Neural cell (in vitro differentiated cells): ENCODE data around the gene RAD51B. TPM values are rescaled to one million over a fixed set of nuclear protein-coding genes. Genes with fewer than 3 reads are reported as not detected.

Source experiments
- H2AFZ ChIP-seq: fragments of 200-600, 300-800 bp; sonication (generic), shearing (Covaris generic); 2 replicates; pipeline ENCODE4 v1.6.0; 2014; ENCODE audit warnings: low read depth, mild to moderate bottlenecking, antibody characterized with exemption, low read length, moderate library complexity
- H3F3A ChIP-seq: fragments of 200-600 bp; shearing (Covaris generic); 2 replicates; pipeline ENCODE4 v1.6.1; 2016; ENCODE audit warnings: mild to moderate bottlenecking, moderate library complexity, mixed read lengths, antibody characterized with exemption, low read length; ENCODE audit not compliant: insufficient read depth, poor library complexity, severe bottlenecking
- H3K27ac ChIP-seq: fragments of 200-600, 300-800 bp; sonication (generic), shearing (Covaris generic); 2 replicates; pipeline ENCODE4 v1.5.1; 2014; ENCODE audit warnings: mild to moderate bottlenecking, low read length, moderate library complexity
- H3K27me3 ChIP-seq: fragments of 300-800, 200-600 bp; sonication (generic), shearing (Covaris generic); 2 replicates; pipeline ENCODE4 v1.6.0; 2014; ENCODE audit warnings: mild to moderate bottlenecking, low read depth, low read length, moderate library complexity; ENCODE audit not compliant: insufficient read depth
- H3K36me3 ChIP-seq: fragments of 300-800, 200-600 bp; sonication (generic), shearing (Covaris generic); 2 replicates; pipeline ENCODE4 v1.5.1; 2014; ENCODE audit warnings: mild to moderate bottlenecking, antibody characterized with exemption, low read length, moderate library complexity; ENCODE audit not compliant: insufficient read depth
- H3K4me2 ChIP-seq: fragments of 300-800, 200-600 bp; sonication (generic), shearing (Covaris generic); 2 replicates; pipeline ENCODE4 v1.6.0; 2014; ENCODE audit warnings: mild to moderate bottlenecking, low read length
- H3K4me3 ChIP-seq: fragments of 300-800, 200-600 bp; sonication (generic), shearing (Covaris generic); 2 replicates; pipeline ENCODE4 v1.5.1; 2014; ENCODE audit warnings: mild to moderate bottlenecking, low read length, moderate library complexity
- H3K79me2 ChIP-seq: fragments of 200-600 bp; shearing (Covaris generic); replicated peaks from 2 replicates; pipeline ENCODE4 v1.6.0; 2014; ENCODE audit warnings: mild to moderate bottlenecking, low read length, moderate library complexity; ENCODE audit not compliant: insufficient read depth
- H3K9ac ChIP-seq: fragments of 300-800, 200-600 bp; sonication (generic), shearing (Covaris generic); 2 replicates; pipeline ENCODE4 v1.6.1; 2016; ENCODE audit warnings: mild to moderate bottlenecking, low read length, mixed read lengths
- H3K9me2 ChIP-seq: fragments of 200-600 bp; shearing (Covaris generic); 2 replicates; pipeline ENCODE4 v1.6.1; 2016; ENCODE audit warnings: mild to moderate bottlenecking, low read length, mixed read lengths; ENCODE audit not compliant: insufficient read depth
- H3K9me3 ChIP-seq: fragments of 200-600, 300-800 bp; sonication (generic), shearing (Covaris generic); 2 replicates; pipeline ENCODE4 v1.6.1; 2016; ENCODE audit warnings: mild to moderate bottlenecking, mixed run types, low read length, moderate library complexity, mixed read lengths
- H4K20me1 ChIP-seq: fragments of 200-600 bp; shearing (Covaris generic); 2 replicates; pipeline ENCODE4 v1.6.1; 2016; ENCODE audit warnings: mild to moderate bottlenecking, mixed run types; ENCODE audit not compliant: insufficient read depth
- EP300 ChIP-seq: fragments of 450-650 bp; conservative IDR thresholded peaks from 2 replicates; pipeline ENCODE4 v1.6.1; 2014; ENCODE audit warnings: antibody characterized with exemption, mild to moderate bottlenecking, moderate library complexity; ENCODE audit not compliant: poor library complexity, severe bottlenecking
- EZH2 ChIP-seq: fragments of 200-600, 300-800 bp; shearing (Covaris generic), sonication (generic); IDR thresholded peaks from 2 replicates; pipeline ENCODE4 v1.6.1; 2014; ENCODE audit warnings: antibody characterized with exemption, low read length, borderline replicate concordance, mild to moderate bottlenecking; ENCODE audit not compliant: insufficient read depth, poor library complexity, severe bottlenecking
- MXI1 ChIP-seq: fragments of 450-650 bp; conservative IDR thresholded peaks from 2 replicates; pipeline ENCODE4 v1.6.1; 2014; ENCODE audit warnings: antibody characterized with exemption, mild to moderate bottlenecking; ENCODE audit not compliant: poor library complexity, severe bottlenecking
- POLR2AphosphoS5 ChIP-seq: IDR thresholded peaks from 2 replicates; pipeline ENCODE4 v1.6.1; 2012
- RAD21 ChIP-seq: fragments of 450-650 bp; conservative IDR thresholded peaks from 2 replicates; pipeline ENCODE4 v1.6.1; 2014; ENCODE audit warnings: antibody characterized with exemption, mild to moderate bottlenecking, moderate library complexity
- REST ChIP-seq: IDR thresholded peaks from 2 replicates; pipeline ENCODE4 v1.6.1; 2012; ENCODE audit warnings: borderline replicate concordance
- SMC3 ChIP-seq: fragments of 450-650 bp; conservative IDR thresholded peaks from 2 replicates; pipeline ENCODE4 v1.6.1; 2014; ENCODE audit warnings: antibody characterized with exemption, mild to moderate bottlenecking, moderate library complexity; ENCODE audit not compliant: poor library complexity
- TAF1 ChIP-seq: IDR thresholded peaks from 2 replicates; pipeline ENCODE4 v1.6.1; 2012; ENCODE audit warnings: low read depth
- polyA plus RNA-seq: library from polyadenylated mRNA; depleted of rRNA; stranded (reverse); fragments of >200 nt; gene quantifications from 2 replicates; pipeline ENCODE4 v1.2.3, GENCODE V29; 2014
- TF ChIP-seq, protein P1 (sequence below): fragments of 450-650 bp; IDR thresholded peaks from 2 replicates; pipeline ENCODE4 v1.5.1; 2014; ENCODE audit warnings: antibody characterized with exemption, mild to moderate bottlenecking, moderate library complexity; ENCODE audit not compliant: poor library complexity, severe bottlenecking

RAD51B gene
- polyA plus RNA-seq, 1 donor from 2014 or later, result 3.1 TPM

GRCh38 chr14:68534276-68534675, 714.7 kb downstream of the RAD51B start:
- Histone ChIP-seq H3K27me3 (no peaks in the 10 kb centered on the region), H2AFZ (no peak overlapping the region), H4K20me1 (no peaks in the 10 kb centered on the region), H3K27ac (no peak overlapping the region), H3K9me2 (no peaks in the 10 kb centered on the region), H3K9me3 (no peaks in the 10 kb centered on the region), H3K36me3 (no peaks in the 10 kb centered on the region), H3K4me3 (no peak overlapping the region), H3K4me2 (no peak overlapping the region), H3F3A (no peaks in the 10 kb centered on the region), H3K79me2 (no peaks in the 10 kb centered on the region), H3K9ac (no peak overlapping the region)
- TF ChIP-seq EZH2 (no peak), POLR2AphosphoS5 (no peak), MXI1 (no peak), RAD21 (no peak), SMC3 (no peak), TAF1 (no peak), REST (no peak), EP300 (no peak)
- TF ChIP-seq, protein P1, sequence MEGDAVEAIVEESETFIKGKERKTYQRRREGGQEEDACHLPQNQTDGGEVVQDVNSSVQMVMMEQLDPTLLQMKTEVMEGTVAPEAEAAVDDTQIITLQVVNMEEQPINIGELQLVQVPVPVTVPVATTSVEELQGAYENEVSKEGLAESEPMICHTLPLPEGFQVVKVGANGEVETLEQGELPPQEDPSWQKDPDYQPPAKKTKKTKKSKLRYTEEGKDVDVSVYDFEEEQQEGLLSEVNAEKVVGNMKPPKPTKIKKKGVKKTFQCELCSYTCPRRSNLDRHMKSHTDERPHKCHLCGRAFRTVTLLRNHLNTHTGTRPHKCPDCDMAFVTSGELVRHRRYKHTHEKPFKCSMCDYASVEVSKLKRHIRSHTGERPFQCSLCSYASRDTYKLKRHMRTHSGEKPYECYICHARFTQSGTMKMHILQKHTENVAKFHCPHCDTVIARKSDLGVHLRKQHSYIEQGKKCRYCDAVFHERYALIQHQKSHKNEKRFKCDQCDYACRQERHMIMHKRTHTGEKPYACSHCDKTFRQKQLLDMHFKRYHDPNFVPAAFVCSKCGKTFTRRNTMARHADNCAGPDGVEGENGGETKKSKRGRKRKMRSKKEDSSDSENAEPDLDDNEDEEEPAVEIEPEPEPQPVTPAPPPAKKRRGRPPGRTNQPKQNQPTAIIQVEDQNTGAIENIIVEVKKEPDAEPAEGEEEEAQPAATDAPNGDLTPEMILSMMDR, result no peak

DNA sequence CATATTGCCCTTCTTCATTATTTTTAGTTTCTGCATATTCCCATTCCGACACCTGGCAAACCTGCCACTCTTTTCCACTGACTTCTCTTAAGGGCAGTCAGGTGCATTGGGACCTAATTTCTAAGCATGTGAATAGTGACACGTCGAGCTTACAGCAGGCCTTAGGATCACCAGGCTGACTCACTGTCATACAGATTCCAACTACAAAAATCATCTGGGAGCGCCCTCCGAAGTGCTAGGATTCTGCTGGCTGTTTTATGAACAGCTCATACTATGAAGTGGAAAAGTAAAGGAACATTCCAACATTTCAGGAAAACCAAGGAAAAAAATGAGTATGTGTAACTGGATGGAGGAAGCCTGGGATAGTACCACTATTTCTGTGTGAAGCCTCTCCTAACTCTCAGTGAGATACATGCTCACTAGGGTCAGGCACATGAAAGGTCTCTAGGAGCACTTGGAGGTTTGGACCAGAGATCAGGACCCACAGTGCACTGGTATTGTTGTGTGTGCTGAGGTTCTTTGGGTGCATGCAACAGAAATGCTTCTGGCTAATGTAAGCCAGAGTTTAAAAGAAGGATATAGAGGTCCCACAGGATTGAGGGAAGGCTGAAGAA, 715.9 kb downstream of the RAD51B start:
- H4K20me1 ChIP-seq, result no peaks in the 10 kb centered on the region
- no peaks in the 10 kb centered on the region for H3F3A ChIP-seq
- no peaks in the 10 kb centered on the region for H3K36me3 ChIP-seq
- H3K9ac ChIP-seq, result no peak overlapping the region
- H3K4me3 ChIP-seq, result no peak overlapping the region
- TF ChIP-seq RAD21, result no peak
- no peaks in the 10 kb centered on the region for H3K9me2 ChIP-seq
- H3K27ac ChIP-seq, result no peak overlapping the region
- no peaks in the 10 kb centered on the region for H3K79me2 ChIP-seq
- H2AFZ ChIP-seq, result no peak overlapping the region
- H3K9me3 ChIP-seq, result no peaks in the 10 kb centered on the region
- no peak overlapping the region for H3K4me2 ChIP-seq
- H3K27me3 ChIP-seq, result no peaks in the 10 kb centered on the region

GRCh38 chr14:68536018-68536410, 716.4 kb downstream of the RAD51B start:
- no peak overlapping the region for H3K4me2 ChIP-seq
- TF ChIP-seq REST (no peak), EP300 (no peak), POLR2AphosphoS5 (no peak), MXI1 (no peak), RAD21 (no peak), EZH2 (no peak), SMC3 (no peak), TAF1 (no peak)
- TF ChIP-seq, protein P1, result no peak
- H3K4me3 ChIP-seq, result no peak overlapping the region
- H3K36me3 ChIP-seq, result no peaks in the 10 kb centered on the region
- H3K9me2 ChIP-seq, result no peaks in the 10 kb centered on the region
- no peaks in the 10 kb centered on the region for H3K9me3 ChIP-seq
- no peaks in the 10 kb centered on the region for H4K20me1 ChIP-seq
- H3K27me3 ChIP-seq, result no peaks in the 10 kb centered on the region
- H3K27ac ChIP-seq, result no peak overlapping the region
- H3F3A ChIP-seq, result no peaks in the 10 kb centered on the region
- H2AFZ ChIP-seq, result no peak overlapping the region
- no peaks in the 10 kb centered on the region for H3K79me2 ChIP-seq
- H3K9ac ChIP-seq, result no peak overlapping the region
